CD14-positive monocyte (primary cell): Measurements from ENCODE around the gene TNFRSF8. TPM values are rescaled to one million over a fixed set of nuclear protein-coding genes. Genes with fewer than 3 reads are reported as not detected.

Source experiments
- DNase-seq, 3 donors: peaks; one replicate each; pipeline ENCODE4 v3.0.0-alpha.2; 2011 to 2022
- H2AFZ ChIP-seq: 2 replicates; pipeline ENCODE4 v1.6.0; 2012; ENCODE audit warnings: mild to moderate bottlenecking, low read depth, low read length, inconsistent platforms; ENCODE audit not compliant: insufficient read depth, poor library complexity, severe bottlenecking
- H3K27ac ChIP-seq, 2 donors: 1 replicate in 1 of 2; 2 replicates in 1 of 2; pipeline ENCODE4 v1.5.1; 2012 to 2013; ENCODE audit warnings: low read length in 2 of 2, control low read depth in 1 of 2, inconsistent platforms in 1 of 2, low read depth in 1 of 2, mild to moderate bottlenecking in 1 of 2
- H3K27me3 ChIP-seq, 2 donors: one replicate each; pipeline versions ENCODE4 v1.6.0 to v1.6.1; 2011 to 2013; ENCODE audit warnings: low read length in 2 of 2; ENCODE audit not compliant: control insufficient read depth in 2 of 2, insufficient read depth in 2 of 2
- H3K36me3 ChIP-seq, 2 donors: replicated peaks in 1 of 2; 1 replicate in 1 of 2; 2 replicates in 1 of 2; pipeline versions ENCODE4 v1.5.1 to v1.6.1; 2012 to 2013; ENCODE audit warnings: low read length in 2 of 2, control low read depth in 1 of 2, inconsistent platforms in 1 of 2, mild to moderate bottlenecking in 1 of 2; ENCODE audit not compliant: insufficient read depth in 2 of 2, control insufficient read depth in 1 of 2
- H3K4me1 ChIP-seq, 2 donors: 1 replicate in 1 of 2; 2 replicates in 1 of 2; pipeline versions ENCODE4 v1.5.1 to v1.6.1; 2012 to 2013; ENCODE audit warnings: low read length in 2 of 2, control low read depth in 1 of 2, inconsistent platforms in 1 of 2, mild to moderate bottlenecking in 1 of 2, moderate library complexity in 1 of 2; ENCODE audit not compliant: insufficient read depth in 2 of 2, control insufficient read depth in 1 of 2
- H3K4me2 ChIP-seq: replicated peaks from 2 replicates; pipeline ENCODE3; 2012; ENCODE audit warnings: low read length, moderate library complexity, mild to moderate bottlenecking; ENCODE audit not compliant: poor library complexity, severe bottlenecking; ENCODE audit errors: extremely low read depth
- H3K4me3 ChIP-seq, 3 experiments: fragments of 200-600 bp in 1 of 3; sonication (generic) in 1 of 3; replicated peaks in 1 of 3; 1 replicate in 2 of 3; 2 replicates in 1 of 3; pipeline ENCODE4 v1.5.1; 2011 to 2013; ENCODE audit warnings: low read length in 3 of 3, mild to moderate bottlenecking in 3 of 3, control low read depth in 2 of 3, low read depth in 2 of 3, inconsistent platforms in 1 of 3, moderate library complexity in 1 of 3
- H3K79me2 ChIP-seq: 2 replicates; pipeline ENCODE4 v1.6.0; 2012; ENCODE audit warnings: mild to moderate bottlenecking, control low read depth, inconsistent platforms, low read length, moderate library complexity; ENCODE audit not compliant: insufficient read depth
- H3K9ac ChIP-seq: 2 replicates; pipeline ENCODE4 v1.6.0; 2017; ENCODE audit warnings: low read length, mild to moderate bottlenecking; ENCODE audit not compliant: insufficient read depth, poor library complexity, severe bottlenecking
- H3K9me3 ChIP-seq, 2 donors: replicated peaks in 1 of 2; 1 replicate in 1 of 2; 2 replicates in 1 of 2; pipeline versions ENCODE4 v1.5.1 to v1.6.1; 2012 to 2013; ENCODE audit warnings: low read length in 2 of 2, control low read depth in 1 of 2; ENCODE audit not compliant: control insufficient read depth in 1 of 2, insufficient read depth in 1 of 2
- H4K20me1 ChIP-seq: 2 replicates; pipeline ENCODE4 v1.6.0; 2012; ENCODE audit warnings: mild to moderate bottlenecking, low read length, control low read depth, moderate library complexity; ENCODE audit not compliant: insufficient read depth
- H3K27ac Mint-ChIP-seq, 7 donors: one replicate each; pipeline ENCODE4 v1.8.0; 2020; ENCODE audit warnings: mild to moderate bottlenecking in 7 of 7, mixed read lengths in 7 of 7, moderate library complexity in 6 of 7, inconsistent platforms in 2 of 7
- H3K27me3 Mint-ChIP-seq, 3 donors: one replicate each; pipeline ENCODE4 v1.8.0; 2021 to 2022; ENCODE audit warnings: low read depth in 3 of 3, mild to moderate bottlenecking in 3 of 3, mixed read lengths in 3 of 3, moderate library complexity in 3 of 3, inconsistent platforms in 1 of 3
- H3K36me3 Mint-ChIP-seq, 2 donors: one replicate each; pipeline ENCODE4 v1.8.0; 2020; ENCODE audit warnings: mixed read lengths in 2 of 2, inconsistent platforms in 1 of 2, mild to moderate bottlenecking in 1 of 2
- H3K4me1 Mint-ChIP-seq: one replicate; pipeline ENCODE4 v1.8.0; 2020; ENCODE audit warnings: mild to moderate bottlenecking, mixed read lengths
- H3K4me3 Mint-ChIP-seq, 2 donors: one replicate each; pipeline ENCODE4 v1.8.0; 2020; ENCODE audit warnings: mild to moderate bottlenecking in 2 of 2, mixed read lengths in 2 of 2, moderate library complexity in 1 of 2
- H3K9me3 Mint-ChIP-seq, 7 donors: one replicate each; pipeline ENCODE4 v1.8.0; 2020 to 2022; ENCODE audit warnings: mixed read lengths in 7 of 7, mild to moderate bottlenecking in 6 of 7, moderate library complexity in 6 of 7, inconsistent platforms in 2 of 7
- WGBS: methylation state at CpG from one replicate; pipeline ENCODE4 v1.1.5; 2013; ENCODE audit warnings: missing lambda C conversion rate; ENCODE audit not compliant: insufficient coverage; 5-methylcytosine and 5-hydroxymethylcytosine counted together
- intact Hi-C, 2 donors: fragments of 100-400 bp; cut with micrococcal nuclease; formaldehyde crosslinking; loops; one replicate each; pipeline versions ENCODE4 v1.15.0 to v1.15.1; 2023
- polyA plus RNA-seq, 3 donors: library from polyadenylated mRNA; depleted of rRNA in 1 of 3; unstranded in 2 of 3; stranded (reverse) in 1 of 3; fragments of 300-500 nt in 2 of 3; fragments of >200 nt in 1 of 3; fragmentation: Illumina TruSeq in 2 of 3; gene quantifications; 1 replicate in 2 of 3; 2 replicates in 1 of 3; pipeline ENCODE4 v1.2.3, GENCODE V29; 2012 to 2021
- TF ChIP-seq, protein P1 (sequence below): fragments of 200-600 bp; IDR thresholded peaks from one replicate; pipeline ENCODE4 v1.8.0; 2022; ENCODE audit warnings: antibody characterized with exemption, mild to moderate bottlenecking

Gene TNFRSF8
- polyA plus RNA-seq, 3 donors, result 10.9 to 11.9 (median 11.8) TPM

DNA sequence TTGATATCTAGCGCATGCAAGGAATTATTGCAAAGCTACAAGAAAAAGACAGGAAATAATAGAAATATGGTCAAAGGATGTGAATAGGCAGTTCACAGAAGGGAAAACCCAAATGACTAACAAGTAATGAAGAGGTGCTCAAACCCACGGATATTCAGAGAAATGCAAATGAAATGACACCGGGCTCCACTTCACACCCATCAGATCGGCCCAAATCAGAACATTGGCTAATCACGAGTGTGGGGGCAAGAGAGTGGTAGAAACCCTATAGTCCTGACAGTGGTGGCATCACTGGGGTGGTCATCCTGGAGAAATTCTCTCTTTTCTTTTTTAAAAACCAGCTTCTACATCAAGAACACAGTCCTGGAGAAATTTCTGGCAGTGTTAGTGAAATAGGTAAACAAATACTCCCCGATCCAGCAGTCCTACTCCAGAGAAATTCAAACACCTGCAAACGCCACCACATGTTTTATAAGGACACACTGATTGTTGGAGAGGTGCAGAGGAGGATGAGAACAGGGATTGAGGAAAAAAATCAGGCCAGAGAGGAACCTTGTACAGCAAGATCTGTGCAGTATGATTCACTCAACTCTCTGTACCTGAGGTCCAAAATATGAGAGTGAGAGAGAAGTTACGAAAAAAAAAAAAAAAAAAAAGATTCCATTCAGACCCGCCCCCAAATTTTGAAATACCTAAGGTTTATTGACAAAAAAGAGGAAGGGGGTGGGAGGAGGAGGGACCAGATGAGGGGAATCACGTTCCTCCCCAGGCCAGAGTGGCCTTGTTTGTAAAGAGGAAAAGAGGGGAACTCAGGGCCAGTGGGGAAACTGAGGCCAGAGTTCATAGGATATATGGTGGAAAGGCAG is 94.5 kb downstream of the TNFRSF8 start:
- peak overlapping the region in 1 of 3 experiments; percentile 26 for H3K4me3 ChIP-seq
- peaks cover 82% of the 10 kb centered on the region for H3K4me1 Mint-ChIP-seq
- DNase-seq, result peak; percentile 89 to 96 (median 91)
- peaks cover 0 to 2% (median 0%) of the 10 kb centered on the region in 7 donors for H3K9me3 Mint-ChIP-seq
- no peaks in the 10 kb centered on the region for H4K20me1 ChIP-seq
- peaks cover 0 to 2% (median 0%) of the 10 kb centered on the region in 3 donors for H3K27me3 Mint-ChIP-seq
- peak overlapping the region; percentile 98 to 100 (median 99) for H3K27ac Mint-ChIP-seq
- no peaks in the 10 kb centered on the region for H3K36me3 ChIP-seq
- peak overlapping the region; percentile 23 for H3K4me2 ChIP-seq
- H3K9ac ChIP-seq, result peak overlapping the region; percentile 68
- intact Hi-C loops, result no loop called here
- H3K9me3 ChIP-seq, result no peaks in the 10 kb centered on the region
- H3K27ac ChIP-seq, result peak overlapping the region; percentile 68 to 98
- TF ChIP-seq, protein P1, sequence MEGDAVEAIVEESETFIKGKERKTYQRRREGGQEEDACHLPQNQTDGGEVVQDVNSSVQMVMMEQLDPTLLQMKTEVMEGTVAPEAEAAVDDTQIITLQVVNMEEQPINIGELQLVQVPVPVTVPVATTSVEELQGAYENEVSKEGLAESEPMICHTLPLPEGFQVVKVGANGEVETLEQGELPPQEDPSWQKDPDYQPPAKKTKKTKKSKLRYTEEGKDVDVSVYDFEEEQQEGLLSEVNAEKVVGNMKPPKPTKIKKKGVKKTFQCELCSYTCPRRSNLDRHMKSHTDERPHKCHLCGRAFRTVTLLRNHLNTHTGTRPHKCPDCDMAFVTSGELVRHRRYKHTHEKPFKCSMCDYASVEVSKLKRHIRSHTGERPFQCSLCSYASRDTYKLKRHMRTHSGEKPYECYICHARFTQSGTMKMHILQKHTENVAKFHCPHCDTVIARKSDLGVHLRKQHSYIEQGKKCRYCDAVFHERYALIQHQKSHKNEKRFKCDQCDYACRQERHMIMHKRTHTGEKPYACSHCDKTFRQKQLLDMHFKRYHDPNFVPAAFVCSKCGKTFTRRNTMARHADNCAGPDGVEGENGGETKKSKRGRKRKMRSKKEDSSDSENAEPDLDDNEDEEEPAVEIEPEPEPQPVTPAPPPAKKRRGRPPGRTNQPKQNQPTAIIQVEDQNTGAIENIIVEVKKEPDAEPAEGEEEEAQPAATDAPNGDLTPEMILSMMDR, result no peak
- no peak overlapping the region for H2AFZ ChIP-seq
- peaks cover 6% of the 10 kb centered on the region for H3K79me2 ChIP-seq
- H3K36me3 Mint-ChIP-seq, result peaks cover 8 to 10% of the 10 kb centered on the region in 2 donors
- peaks cover 85 to 89% of the 10 kb centered on the region in 2 donors for H3K4me1 ChIP-seq
- peak overlapping the region; percentile 63 to 82 for H3K4me3 Mint-ChIP-seq
- no peaks in the 10 kb centered on the region for H3K27me3 ChIP-seq
- 10% methylated on average over 2 of the region's 10 CpGs for WGBS

DNA sequence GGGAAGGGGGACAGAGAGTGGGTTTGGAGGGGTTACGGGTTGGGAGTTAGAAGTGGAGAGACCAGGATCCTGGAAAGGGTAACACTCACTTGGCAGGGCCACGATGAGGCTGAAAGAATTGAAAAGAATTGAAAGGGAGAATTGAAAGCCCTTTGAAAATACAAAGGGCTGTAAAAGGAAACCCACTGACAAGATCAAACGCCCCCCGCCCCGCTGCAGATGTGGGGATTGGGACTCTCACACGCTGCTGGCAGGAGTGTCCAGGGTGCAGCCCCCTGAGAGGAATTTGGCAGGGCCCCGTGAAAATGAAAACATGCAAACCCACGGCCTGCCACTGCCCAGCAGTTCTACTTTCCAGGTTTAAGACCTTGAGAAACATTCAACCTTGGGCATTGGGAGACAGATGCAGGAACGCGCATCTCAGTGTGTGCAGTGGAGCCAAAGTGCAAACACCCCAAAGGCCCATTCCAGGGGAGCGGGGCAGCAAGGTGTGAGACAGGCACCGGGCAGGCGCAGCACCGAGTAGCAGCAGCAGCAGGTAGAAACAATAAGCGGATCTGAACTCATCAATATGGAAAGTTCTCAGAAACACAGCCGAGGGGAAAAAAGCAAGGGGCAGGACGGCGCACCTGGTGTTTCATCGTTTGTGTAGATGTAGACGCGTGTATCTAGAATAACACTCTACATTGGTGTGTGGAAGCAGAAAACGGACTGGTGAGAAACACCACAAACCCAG is 95.4 kb downstream of the TNFRSF8 start:
- Histone ChIP-seq H3K79me2 (peaks cover 12% of the 10 kb centered on the region), H3K9me3 (no peaks in the 10 kb centered on the region), H2AFZ (no peak overlapping the region), H3K4me1 (peaks cover 85 to 89% of the 10 kb centered on the region in 2 donors), H4K20me1 (no peaks in the 10 kb centered on the region), H3K4me3 (peak overlapping the region in 1 of 3 experiments; percentile 26), H3K27me3 (no peaks in the 10 kb centered on the region), H3K4me2 (peak overlapping the region; percentile 23), H3K9ac (peak overlapping the region; percentile 29), H3K36me3 (no peaks in the 10 kb centered on the region), H3K27ac (peak overlapping the region; percentile 68 to 98)
- no peak for DNase-seq
- Mint-ChIP-seq H3K4me1 (peaks cover 82% of the 10 kb centered on the region), H3K9me3 (peaks cover 0 to 2% (median 0%) of the 10 kb centered on the region in 7 donors), H3K27me3 (peaks cover 0 to 4% (median 0%) of the 10 kb centered on the region in 3 donors), H3K36me3 (peaks cover 6% of the 10 kb centered on the region in 2 donors), H3K27ac (peak overlapping the region; percentile 98 to 100 (median 99)), H3K4me3 (peak overlapping the region in 1 of 2 donors; percentile 63)
- intact Hi-C loops, result no loop called here
- TF ChIP-seq, protein P1, result no peak
- 82% methylated on average over 10 of the region's 22 CpGs for WGBS
